GM08714 (cell line): ENCODE measurements around the gene RFC2.
"Not testable (repeated sequence)": the region's sequence is repeated elsewhere in the genome, so short reads cannot be mapped to it uniquely, and the experiment has no call there.

Experiments used
- H3K4me3 ChIP-seq: fragments of 200-500 bp; sonication (Bioruptor generic); 2 replicates; pipeline ENCODE4 v1.5.1; 2014; ENCODE audit warnings: mild to moderate bottlenecking, low read length, inconsistent platforms
- ZNF274 ChIP-seq: IDR thresholded peaks from 2 replicates; pipeline ENCODE4 v1.6.1; 2012; ENCODE audit warnings: mild to moderate bottlenecking, low read depth, low read length

RFC2 gene

GRCh38 chr7:74223711-74224510, 30.3 kb downstream of the RFC2 start:
- H3K4me3 ChIP-seq, result no peak overlapping the region
- no peak for TF ChIP-seq ZNF274

DNA sequence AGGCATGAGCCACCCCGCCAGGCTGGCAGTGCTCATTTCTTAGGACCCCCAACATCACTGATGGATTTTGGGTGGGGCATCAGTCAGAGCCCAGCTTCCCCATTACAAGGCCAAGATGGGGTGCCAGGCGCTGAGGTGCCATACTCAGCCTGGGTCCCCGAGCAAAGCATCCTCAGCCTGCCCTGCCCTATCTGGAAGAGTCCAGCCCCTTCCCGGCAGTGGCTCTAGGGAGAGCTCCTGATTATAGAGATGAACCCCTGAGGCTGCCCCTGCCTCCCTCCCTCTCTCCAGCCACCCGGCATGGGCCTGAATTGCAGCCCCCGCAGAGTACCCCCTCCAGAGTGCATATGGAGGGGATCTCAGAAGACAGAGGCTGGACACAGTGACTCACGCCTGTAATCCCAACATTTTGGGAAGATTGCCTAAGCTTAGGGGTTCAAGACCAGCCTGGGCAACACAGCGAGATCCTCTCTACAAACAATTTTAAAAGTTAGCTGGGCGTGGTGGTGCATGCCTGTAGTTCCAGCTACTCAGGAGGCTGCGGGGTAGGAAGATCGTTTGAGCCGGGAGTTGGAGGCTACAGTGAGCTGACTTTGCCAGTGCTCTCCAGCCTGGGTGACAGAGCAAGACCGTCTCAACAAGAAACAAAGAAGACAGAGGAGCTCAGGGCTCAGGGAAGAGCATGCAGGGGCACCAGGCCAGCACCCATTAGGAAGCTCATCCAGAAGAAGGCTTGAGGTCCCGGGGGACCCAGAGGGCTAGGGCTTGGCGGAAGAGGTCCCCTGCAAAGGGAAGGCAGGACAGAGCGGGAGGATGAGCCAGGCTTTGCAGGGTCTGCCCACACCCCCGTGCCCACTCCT, 31.1 kb downstream of the RFC2 start:
- H3K4me3 ChIP-seq, result no peak overlapping the region
- no peak for TF ChIP-seq ZNF274

DNA sequence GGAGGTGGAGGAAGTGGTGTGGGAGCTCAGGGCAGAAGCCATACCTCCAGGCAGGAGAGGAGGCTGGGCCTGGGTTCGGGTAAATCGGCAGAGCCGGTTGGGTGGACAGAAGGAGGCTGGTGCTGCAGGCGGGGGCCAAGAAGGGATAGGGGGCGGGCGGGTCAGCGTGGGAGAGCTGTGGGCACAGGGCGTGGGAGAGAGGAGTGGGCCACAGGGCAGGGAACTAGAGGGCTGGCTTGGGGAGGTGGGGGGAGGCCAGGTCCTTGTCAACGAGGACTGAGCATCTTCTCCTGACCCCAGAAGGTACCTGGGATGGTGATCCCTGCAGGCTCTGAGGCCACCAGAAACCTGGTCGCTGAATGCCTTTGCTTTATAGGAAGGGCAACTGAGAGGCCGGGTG, 32.5 kb downstream of the RFC2 start:
- no peak for TF ChIP-seq ZNF274
- H3K4me3 ChIP-seq, result no peak overlapping the region

- TF ChIP-seq ZNF274, result no peak
- no peak overlapping the region for H3K4me3 ChIP-seq
Observed at GRCh38 chr7:74220229-74220628, 34.0 kb downstream of the RFC2 start.

DNA sequence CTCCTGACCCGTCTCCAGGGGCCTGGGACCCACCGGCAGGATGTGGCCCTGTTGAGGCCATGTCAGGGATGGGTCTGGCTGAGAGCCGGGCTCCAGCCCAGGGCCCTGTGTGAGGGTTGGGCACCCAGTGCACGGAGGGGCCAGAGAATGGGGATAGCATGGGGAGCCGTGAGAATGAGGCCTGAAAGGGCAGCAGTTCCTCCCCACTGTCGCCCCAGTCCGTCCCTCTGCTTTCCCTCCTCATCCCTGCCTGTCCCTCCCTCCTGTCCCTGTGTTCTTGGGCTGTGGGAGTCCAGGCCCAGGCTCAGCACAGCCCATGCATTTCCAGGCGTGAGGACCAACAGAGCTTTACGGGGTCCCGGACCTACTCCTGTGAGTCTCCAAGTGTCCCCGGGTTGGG, 34.8 kb downstream of the RFC2 start:
- no peak overlapping the region for H3K4me3 ChIP-seq
- no peak for TF ChIP-seq ZNF274

- TF ChIP-seq ZNF274, result no peak
- H3K4me3 ChIP-seq, result no peak overlapping the region
Observed at GRCh38 chr7:74218343-74218698, 35.9 kb downstream of the RFC2 start.

GRCh38 chr7:74217455-74218342, 36.5 kb downstream of the RFC2 start:
- H3K4me3 ChIP-seq, result no peak overlapping the region; the same call in 1 of the 2 replicates
- no peak for TF ChIP-seq ZNF274

DNA sequence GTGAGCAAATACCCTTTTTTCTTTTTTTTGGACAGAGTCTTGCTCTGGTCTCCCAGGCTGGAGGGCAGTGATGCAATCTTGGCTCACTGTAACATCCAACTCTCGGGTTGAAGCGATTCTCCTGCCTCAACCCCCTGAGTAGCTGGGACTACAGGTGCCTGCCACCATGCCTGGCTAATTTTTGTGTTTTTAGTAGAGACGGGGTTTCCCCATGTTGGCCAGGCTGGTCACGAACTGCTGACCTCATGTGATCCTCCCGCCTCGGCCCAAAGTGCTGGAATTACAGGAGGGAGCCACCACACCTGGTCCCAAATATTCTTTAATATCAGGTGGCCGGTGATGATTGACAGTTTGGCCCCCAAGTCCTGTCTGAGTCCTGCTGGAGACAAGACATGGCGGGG, 37.8 kb downstream of the RFC2 start:
- H3K4me3 ChIP-seq, result no peak overlapping the region; the same call in 1 of the 2 replicates
- TF ChIP-seq ZNF274, result no peak

GRCh38 chr7:74215921-74216320, 38.3 kb downstream of the RFC2 start:
- no peak overlapping the region; the same call in 1 of the 2 replicates for H3K4me3 ChIP-seq
- no peak for TF ChIP-seq ZNF274

- TF ChIP-seq ZNF274, result no peak
- no peak overlapping the region; the same call in 1 of the 2 replicates for H3K4me3 ChIP-seq
Observed at GRCh38 chr7:74214816-74215630, 39.2 kb downstream of the RFC2 start.

- TF ChIP-seq ZNF274, result no peak
- H3K4me3 ChIP-seq, result peak overlapping the region; percentile 79; the same call in 1 of the 2 replicates
Observed at GRCh38 chr7:74212661-74213060, 41.5 kb downstream of the RFC2 start.

DNA sequence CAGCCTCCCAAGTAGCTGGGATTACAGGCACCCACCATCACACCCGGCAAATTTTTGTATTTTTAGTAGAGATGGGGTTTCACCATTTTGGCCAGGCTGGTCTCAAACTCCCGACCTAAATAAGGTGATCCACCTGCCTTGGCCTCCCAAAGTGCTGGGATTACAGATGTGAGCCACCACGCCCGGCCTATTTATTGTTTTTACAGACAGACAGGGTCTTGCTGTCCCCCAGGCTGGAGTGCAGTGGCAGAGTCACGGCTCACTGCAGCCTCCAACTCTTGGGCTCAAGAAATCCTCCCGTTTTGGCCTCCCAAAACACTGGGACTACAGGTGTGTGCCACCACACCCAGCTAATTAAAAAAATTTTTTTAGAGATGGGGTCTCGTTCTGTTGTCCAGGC, 46.0 kb downstream of the RFC2 start:
- not testable (repeated sequence) for H3K4me3 ChIP-seq

DNA sequence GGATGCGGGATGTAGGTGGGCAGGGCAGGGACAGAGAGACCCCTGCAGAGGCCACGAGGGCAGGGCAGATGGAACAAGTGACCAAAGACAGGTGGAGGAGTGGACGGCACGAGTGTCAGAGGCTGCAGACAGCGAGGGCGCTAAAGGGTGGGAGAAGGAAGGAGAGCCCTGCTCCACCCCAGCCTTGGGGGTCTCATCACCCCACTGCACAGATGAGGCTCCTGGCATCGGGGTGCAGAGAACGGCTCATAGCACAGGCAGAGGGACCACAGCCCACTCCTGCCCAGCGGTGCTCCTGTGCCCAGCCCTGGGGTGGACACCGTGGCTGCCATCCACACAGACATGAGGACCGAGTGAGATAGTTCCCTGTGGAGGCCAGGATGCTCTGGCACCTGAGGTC, 46.6 kb downstream of the RFC2 start:
- TF ChIP-seq ZNF274, result no peak
- no peak overlapping the region for H3K4me3 ChIP-seq
